GM21717 (cell line): ENCODE measurements around the gene GLRX5.
"Not testable (repeated sequence)": the region's sequence is repeated elsewhere in the genome, so short reads cannot be mapped to it uniquely, and the experiment has no call there.

ENCODE experiments used
- ATAC-seq: cut with Tn5 transposase; IDR thresholded peaks from one replicate; pipeline ENCODE4 v1.9.1; 2021; ENCODE audit warnings: mild to moderate bottlenecking, moderate library complexity; ENCODE audit not compliant: unreplicated experiment

The GLRX5 gene

GRCh38 chr14:95498622-95499353 lies 36.1 kb upstream of the GLRX5 start:
- no peak for ATAC-seq

- ATAC-seq, result no peak
Observed at GRCh38 chr14:95499354-95499750, 35.5 kb upstream of the GLRX5 start.

GRCh38 chr14:95500201-95500681 lies 34.6 kb upstream of the GLRX5 start:
- ATAC-seq, result no peak

- no peak for ATAC-seq
Observed at GRCh38 chr14:95500772-95501401, 34.0 kb upstream of the GLRX5 start.

- no peak for ATAC-seq
Observed at GRCh38 chr14:95502381-95502950, 32.4 kb upstream of the GLRX5 start.

GRCh38 chr14:95503365-95504134 lies 31.3 kb upstream of the GLRX5 start:
- ATAC-seq, result peak; percentile 65

- ATAC-seq, result peak; percentile 30
Observed at GRCh38 chr14:95504135-95505029, 30.5 kb upstream of the GLRX5 start.

- ATAC-seq, result no peak
Observed at GRCh38 chr14:95505030-95505589, 29.7 kb upstream of the GLRX5 start.

- ATAC-seq, result no peak
Observed at GRCh38 chr14:95507174-95507573, 27.7 kb upstream of the GLRX5 start.

- ATAC-seq, result no peak
Observed at GRCh38 chr14:95507701-95508103, 27.1 kb upstream of the GLRX5 start.

GRCh38 chr14:95508377-95508776 lies 26.5 kb upstream of the GLRX5 start:
- no peak for ATAC-seq

- no peak for ATAC-seq
Observed at GRCh38 chr14:95509495-95509894, 25.4 kb upstream of the GLRX5 start.

GRCh38 chr14:95510344-95510743 lies 24.5 kb upstream of the GLRX5 start:
- not testable (repeated sequence) for ATAC-seq

- no peak for ATAC-seq
Observed at GRCh38 chr14:95510804-95511203, 24.0 kb upstream of the GLRX5 start.

- ATAC-seq, result no peak
Observed at GRCh38 chr14:95511687-95512086, 23.2 kb upstream of the GLRX5 start.

GRCh38 chr14:95513291-95513690 lies 21.6 kb upstream of the GLRX5 start:
- no peak for ATAC-seq

- ATAC-seq, result no peak
Observed at GRCh38 chr14:95514131-95515079, 20.4 kb upstream of the GLRX5 start.

- ATAC-seq, result no peak
Observed at GRCh38 chr14:95515080-95515489, 19.8 kb upstream of the GLRX5 start.
